HS-5 (cell line): ENCODE data around the gene ARHGEF11.

Experiments used
- DNase-seq: peaks from one replicate; pipeline ENCODE4 v3.0.0-alpha.2; 2012; ENCODE audit warnings: low read depth

Gene ARHGEF11

GRCh38 chr1:157050836-157051235, 5.3 kb upstream of the ARHGEF11 start:
- DNase-seq = no peak

DNA sequence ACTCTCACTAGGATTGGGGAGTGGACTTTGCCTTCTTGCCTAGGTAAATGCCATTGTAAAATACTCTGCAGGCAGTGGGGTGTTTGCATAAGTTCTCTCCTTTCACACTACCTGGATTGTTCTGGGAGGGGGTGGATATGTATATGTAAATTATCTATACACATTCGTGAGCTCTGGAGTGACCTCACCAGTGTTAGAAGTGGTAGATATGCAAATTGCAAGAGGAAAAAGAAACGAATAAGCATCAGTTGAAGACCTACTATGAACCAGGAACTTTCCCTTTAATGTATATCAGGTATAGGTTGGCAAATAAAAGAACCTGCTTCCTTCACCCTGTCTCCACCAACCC, 1.5 kb upstream of the ARHGEF11 start:
- DNase-seq = no peak

GRCh38 chr1:157044326-157044725, 1.2 kb downstream of the ARHGEF11 start:
- no peak for DNase-seq

DNA sequence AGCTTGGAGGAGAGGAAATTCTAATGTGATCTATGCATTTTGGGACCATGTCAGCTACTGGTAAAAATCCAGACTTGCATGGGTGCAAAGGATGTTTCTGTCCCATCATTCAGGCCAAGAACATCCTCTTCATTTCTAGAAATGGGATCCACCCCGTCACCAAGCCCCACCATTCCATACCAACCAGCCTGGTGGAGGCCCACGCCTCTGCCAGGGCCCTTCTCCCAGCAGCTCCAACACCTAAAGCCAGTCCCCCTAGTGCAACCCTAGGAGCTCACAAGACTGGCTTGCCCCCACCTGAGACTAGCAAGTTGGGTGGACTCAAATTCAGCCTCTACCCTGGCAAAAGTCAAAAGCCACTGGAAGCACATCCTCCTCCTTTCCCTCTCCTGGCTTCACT, 1.9 kb downstream of the ARHGEF11 start:
- no peak for DNase-seq

DNA sequence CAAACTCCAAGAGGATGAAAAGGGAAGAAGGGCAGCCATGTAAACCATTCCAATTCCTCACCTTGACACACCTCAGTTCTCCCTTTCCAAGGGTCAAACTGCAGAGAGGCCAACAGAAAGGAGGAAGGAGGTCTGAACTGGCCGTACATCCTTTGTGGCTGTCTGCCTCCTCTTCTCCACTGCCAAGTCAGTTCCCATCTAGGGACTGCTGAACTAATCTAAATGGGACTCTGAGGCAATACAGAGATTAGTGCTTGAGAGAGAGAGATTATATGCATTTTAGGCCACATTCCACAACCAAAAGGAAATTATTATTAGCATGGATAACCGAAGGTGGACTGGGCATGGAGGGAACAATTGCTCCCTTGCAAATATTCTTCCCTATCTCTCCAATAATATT, 2.7 kb downstream of the ARHGEF11 start:
- no peak for DNase-seq

DNA sequence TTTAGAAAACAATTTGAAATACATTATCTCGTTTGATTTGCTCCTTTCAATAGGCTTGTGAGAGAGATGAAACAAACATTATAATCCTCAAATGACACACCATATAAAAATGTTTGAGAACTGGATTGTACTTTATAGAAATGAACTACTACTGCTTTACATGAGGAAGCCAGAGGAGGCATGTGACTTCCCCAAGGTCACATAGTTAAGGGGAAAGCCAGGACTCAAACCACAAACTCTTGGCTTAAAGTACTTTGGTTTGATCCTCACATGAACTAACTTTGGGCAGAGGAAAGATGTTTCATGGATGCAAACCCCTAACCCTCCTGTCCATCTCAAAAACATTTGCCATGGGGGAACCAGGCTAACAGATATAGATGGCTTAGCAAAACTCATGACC, 4.7 kb downstream of the ARHGEF11 start:
- DNase-seq = peak; percentile 16

DNA sequence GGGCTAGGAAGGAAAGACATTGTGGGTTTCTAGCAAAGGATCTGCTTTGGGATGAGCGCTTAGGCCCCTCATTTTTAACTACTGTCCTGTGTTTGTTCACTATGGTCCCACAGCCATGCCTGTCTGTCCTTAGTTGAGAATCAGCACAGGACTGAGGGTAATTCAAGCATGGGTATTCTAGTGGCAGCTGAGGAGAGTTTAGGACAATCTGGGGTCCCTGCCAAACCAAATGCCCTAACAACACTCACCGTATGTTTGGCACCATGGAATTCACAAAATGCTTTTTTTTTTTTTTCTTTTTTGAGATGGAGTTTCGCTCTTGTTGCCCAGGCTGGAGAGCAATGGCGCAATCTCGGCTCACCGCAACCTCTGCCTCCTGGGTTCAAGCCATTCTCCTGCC, 10.4 kb downstream of the ARHGEF11 start:
- no peak for DNase-seq

GRCh38 chr1:157034137-157034800, 11.3 kb downstream of the ARHGEF11 start:
- DNase-seq = no peak

DNA sequence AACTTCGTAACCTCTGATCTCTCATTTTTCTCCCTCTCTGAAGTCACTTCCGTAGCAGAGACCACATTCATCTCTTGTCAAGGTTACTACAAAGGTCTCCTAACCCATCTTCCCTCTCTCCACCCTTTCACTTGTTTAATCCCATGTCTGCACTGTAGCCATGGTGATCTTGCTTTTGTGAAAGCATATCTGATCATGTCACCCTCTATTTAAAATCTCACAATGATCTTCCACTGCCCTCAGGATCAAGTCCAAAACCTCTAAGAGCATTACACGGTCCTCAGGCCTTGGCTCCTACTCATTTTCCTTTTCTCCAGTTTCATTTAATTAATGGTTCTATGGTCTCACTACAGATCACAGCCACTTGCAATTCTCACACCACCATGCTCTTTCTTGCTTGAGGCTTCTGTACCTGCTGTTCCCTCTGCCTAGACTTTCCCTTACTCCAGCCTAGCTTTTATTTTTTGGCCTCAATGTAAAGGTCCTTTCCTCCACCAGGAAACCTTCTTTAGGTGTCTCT, 12.1 kb downstream of the ARHGEF11 start:
- DNase-seq = no peak

DNA sequence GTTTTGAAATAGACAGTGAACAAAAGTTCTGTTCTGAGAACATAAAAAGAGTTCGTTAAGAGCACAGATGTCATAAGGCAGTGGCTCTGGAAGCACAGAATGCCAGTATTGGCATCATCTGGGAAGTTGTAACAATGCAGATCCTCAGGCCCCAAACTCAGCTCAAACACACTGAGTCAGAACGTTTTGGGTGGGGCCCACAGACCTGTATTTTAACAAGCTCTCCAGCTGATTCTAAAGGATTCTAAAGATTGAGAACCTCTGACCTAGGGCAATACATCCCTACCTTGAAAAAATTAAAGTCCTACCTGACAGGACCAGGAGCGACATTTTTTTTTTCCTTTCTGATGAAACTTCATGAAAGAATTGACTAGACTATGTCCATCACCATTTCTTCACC, 13.2 kb downstream of the ARHGEF11 start:
- DNase-seq = no peak

GRCh38 chr1:157030728-157031127, 14.8 kb downstream of the ARHGEF11 start:
- no peak for DNase-seq

DNA sequence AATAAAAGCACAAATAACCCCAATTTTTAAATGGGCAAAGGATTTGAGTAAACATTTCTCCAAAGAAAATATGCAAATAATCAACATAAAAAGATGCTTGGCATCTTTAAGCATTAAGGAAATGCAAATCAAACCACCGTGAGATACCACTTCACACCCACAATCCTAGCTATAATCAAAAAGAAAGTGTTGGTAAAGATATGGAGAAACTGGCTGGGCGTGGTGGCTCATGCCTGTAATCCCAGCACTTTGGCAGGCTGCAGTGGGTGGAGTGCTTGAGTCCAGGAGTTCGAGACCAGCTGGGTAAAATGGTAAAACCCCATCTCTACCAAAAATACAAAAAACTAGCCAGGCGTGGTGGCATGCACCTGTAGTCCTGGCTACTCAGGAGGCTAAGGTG, 16.9 kb downstream of the ARHGEF11 start:
- DNase-seq = no peak

DNA sequence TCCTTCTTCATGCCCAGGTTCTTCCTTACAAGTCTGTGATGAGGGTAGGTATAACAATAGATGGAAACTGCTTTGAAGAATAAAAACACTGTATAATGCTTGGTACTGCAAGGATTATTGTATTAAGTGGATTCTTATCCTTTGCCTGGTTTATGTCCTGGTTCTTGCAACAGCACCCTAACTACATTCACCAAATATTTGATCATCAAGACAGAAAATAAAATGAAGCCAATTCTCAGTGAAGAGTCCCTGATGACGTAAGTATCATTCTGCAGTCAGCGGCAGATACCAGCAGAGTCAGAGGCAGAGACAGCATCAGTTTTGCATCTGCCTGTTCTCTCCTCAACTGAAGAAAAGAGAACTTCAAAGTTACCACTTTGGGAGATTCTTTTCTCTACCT, 19.7 kb downstream of the ARHGEF11 start:
- DNase-seq = no peak

- DNase-seq = no peak
These were observed 20.2 kb downstream of the ARHGEF11 start for GRCh38 chr1:157025385-157025784.

GRCh38 chr1:157021688-157022087, 23.9 kb downstream of the ARHGEF11 start:
- no peak for DNase-seq

DNA sequence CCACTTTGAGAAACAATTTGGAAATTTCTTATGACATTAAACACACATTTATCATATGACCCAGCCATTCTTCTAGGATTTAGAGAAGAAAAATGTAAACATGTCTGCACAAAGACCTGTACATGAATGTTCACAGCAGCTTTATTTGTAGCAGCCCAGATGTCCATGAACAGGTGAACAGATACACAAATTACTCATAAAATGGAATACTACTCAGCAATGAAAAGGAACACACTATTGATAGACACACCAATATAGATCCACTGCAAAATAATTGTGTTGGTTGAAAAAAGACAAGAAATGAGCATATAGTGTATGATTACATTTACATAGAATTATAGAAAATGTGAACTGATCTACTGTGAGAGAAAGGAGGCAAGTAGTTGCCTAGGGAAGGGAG, 26.1 kb downstream of the ARHGEF11 start:
- DNase-seq = no peak

DNA sequence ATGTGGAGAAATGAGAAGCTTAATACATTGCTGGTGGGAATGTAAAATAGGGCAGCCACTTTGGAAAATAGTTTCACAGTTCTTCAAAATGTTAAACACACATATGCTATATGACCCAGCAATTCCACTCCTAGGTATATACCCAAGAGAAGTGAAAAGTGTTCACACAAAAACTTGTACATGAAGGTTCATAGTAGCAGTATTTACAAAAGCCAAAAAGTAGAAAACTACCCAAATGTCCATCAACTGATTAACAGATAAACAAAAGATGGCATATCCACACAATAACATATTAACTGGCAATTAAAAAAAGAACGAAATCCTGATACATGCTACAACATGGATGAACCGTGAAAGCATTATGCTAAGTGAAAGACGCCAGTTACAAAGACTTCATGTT, 33.7 kb downstream of the ARHGEF11 start:
- no peak for DNase-seq

DNA sequence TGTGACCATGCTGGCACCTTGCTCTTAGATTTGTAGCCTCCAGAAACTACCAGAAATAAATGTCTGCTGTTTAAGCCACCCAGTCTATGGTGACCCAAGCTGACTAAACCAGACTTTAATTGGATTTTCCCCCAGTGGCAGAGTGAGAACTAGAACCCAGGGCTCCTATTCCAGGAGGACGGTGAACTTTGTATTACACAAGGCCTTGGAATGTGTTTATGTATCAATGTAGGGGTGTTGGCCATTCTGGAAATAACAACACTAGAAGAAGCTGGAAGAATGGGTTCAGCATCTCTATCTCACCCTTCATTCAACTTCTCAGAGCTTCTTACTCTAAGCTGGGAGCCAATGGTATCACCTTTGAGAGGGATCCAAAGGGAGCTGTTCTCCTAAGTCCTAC, 37.0 kb downstream of the ARHGEF11 start:
- DNase-seq = no peak

GRCh38 chr1:157007306-157007705, 38.2 kb downstream of the ARHGEF11 start:
- DNase-seq = no peak

DNA sequence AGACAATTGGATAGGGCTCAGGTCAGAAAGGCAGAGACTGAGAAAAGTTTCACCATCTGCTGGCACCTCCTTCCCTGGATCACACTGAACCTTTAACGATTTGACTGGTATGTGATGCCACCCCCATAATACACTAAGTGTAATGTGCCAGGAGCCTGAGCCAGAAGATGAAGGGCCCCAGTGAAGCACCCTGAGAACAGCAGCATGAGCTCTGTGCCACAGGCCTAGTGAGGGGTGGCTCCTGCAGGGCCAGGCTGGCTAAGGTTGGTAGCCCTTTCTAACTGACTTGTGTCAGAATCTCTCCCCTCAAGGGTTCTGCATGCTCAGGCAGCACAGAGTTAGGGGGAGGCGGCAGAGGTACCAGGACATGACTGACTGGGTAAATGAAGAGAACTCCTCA, 38.9 kb downstream of the ARHGEF11 start:
- no peak for DNase-seq

GRCh38 chr1:157005965-157006364, 39.6 kb downstream of the ARHGEF11 start:
- no peak for DNase-seq

DNA sequence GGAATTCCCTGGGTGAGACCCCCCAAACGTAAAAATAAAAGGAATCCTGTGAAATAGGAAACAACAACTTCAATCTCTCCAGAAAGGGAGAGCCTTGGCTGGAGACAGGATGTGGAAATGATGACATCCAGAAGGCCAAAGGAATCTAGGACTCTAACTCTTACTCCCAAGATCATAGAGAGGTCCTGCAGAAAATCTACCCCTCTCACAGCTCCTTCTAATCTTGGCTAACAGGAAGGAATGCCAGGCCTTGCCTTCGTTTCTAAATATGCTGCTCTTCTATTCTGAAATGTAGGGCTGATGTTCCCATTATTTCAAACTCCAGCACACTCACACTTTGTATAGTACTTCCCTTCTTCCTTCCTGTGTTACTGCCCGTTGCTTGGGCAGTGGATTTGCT, 40.7 kb downstream of the ARHGEF11 start:
- no peak for DNase-seq

GRCh38 chr1:157004327-157004726, 41.2 kb downstream of the ARHGEF11 start:
- DNase-seq = no peak

- no peak for DNase-seq
These were observed 44.2 kb downstream of the ARHGEF11 start for GRCh38 chr1:157001304-157001703.

- DNase-seq = no peak
These were observed 44.9 kb downstream of the ARHGEF11 start for GRCh38 chr1:157000686-157001085.
